CD4-positive, alpha-beta T cell treated with Interferon gamma for 1 hour (primary cell): Measurements from ENCODE around the gene FAM20C.

Source experiments
- DNase-seq: peaks from one replicate; pipeline ENCODE4 v3.0.0-alpha.2; 2020

The FAM20C gene

GRCh38 chr7:159370-160270 lies 32.8 kb upstream of the FAM20C start:
- no peak for DNase-seq

- DNase-seq, result no peak
These were observed 31.2 kb upstream of the FAM20C start for GRCh38 chr7:160958-161725.

GRCh38 chr7:162632-163297 lies 29.6 kb upstream of the FAM20C start:
- no peak for DNase-seq

GRCh38 chr7:163298-163695 lies 29.1 kb upstream of the FAM20C start:
- no peak for DNase-seq

GRCh38 chr7:163971-164881 lies 28.1 kb upstream of the FAM20C start:
- no peak for DNase-seq

- DNase-seq, result no peak
These were observed 27.3 kb upstream of the FAM20C start for GRCh38 chr7:164882-165660.

GRCh38 chr7:165661-166337 lies 26.6 kb upstream of the FAM20C start:
- no peak for DNase-seq

- DNase-seq, result no peak
These were observed 25.9 kb upstream of the FAM20C start for GRCh38 chr7:166338-167060.

GRCh38 chr7:167090-167855 lies 25.1 kb upstream of the FAM20C start:
- peak; percentile 25 for DNase-seq

- no peak for DNase-seq
These were observed 24.2 kb upstream of the FAM20C start for GRCh38 chr7:167976-168791.

GRCh38 chr7:169276-170172 lies 22.8 kb upstream of the FAM20C start:
- no peak for DNase-seq

GRCh38 chr7:170551-171363 lies 21.6 kb upstream of the FAM20C start:
- no peak for DNase-seq

- DNase-seq, result no peak
These were observed 20.9 kb upstream of the FAM20C start for GRCh38 chr7:171364-171904.

- no peak for DNase-seq
These were observed 20.4 kb upstream of the FAM20C start for GRCh38 chr7:171912-172515.

GRCh38 chr7:173209-173918 lies 19.0 kb upstream of the FAM20C start:
- DNase-seq, result no peak
